ENCODE measurements around the gene FAM168B. TPM values are rescaled to one million over a fixed set of nuclear protein-coding genes. Genes with fewer than 3 reads are reported as not detected.

The FAM168B gene
- total RNA-seq, 1 experiment from 2014 or later: 138 TPM

Other genes with a start within 250 kb of the FAM168B start
- 96.6 and 119 TPM in 2 replicates for gene PLEKHB2, start 11.9 kb upstream of the FAM168B start, total RNA-seq (2014; rRNA removed; shearing (Covaris generic))
- 0.05 TPM in 1 of 2 replicates, not detected in the other for gene POTEE, start 116.1 kb upstream of the FAM168B start, total RNA-seq (2014; rRNA removed; shearing (Covaris generic))